GM21515 (cell line): ENCODE measurements around the gene C17orf100.
"Not testable (repeated sequence)": the region's sequence is repeated elsewhere in the genome, so short reads cannot be mapped to it uniquely, and the experiment has no call there.

Experiments used
- ATAC-seq: cut with Tn5 transposase; IDR thresholded peaks from one replicate; pipeline ENCODE4 v1.9.1; 2021; ENCODE audit not compliant: unreplicated experiment

Gene C17orf100

DNA sequence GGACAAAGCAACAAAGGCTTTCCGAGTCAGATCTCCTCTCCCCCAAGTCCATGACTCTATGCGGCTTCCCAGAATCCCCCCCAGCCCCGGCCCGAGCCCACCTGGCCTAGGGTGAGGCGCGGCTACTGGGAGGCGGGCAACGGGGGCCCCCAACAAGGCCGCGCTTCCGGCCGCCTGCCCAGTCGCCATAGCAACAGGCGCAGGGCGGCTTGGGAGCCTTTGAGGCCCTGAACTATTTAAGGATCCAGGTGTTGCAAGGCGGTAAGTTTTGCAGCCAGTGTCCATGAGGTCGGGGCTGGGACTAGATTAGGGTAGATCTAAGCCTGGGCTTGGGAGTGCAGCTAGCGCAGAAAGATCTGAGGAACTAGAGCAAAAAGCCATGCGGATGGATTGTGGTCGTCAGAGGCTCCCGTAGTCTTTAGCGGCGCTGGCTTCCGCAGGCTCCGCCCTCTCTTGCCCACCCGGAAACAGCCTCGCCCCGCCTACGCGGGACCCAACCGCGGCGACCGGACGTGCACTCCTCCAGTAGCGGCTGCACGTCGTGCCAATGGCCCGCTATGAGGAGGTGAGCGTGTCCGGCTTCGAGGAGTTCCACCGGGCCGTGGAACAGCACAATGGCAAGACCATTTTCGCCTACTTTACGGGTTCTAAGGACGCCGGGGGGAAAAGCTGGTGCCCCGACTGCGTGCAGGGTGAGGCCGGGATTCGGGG is 10.9 kb upstream of the C17orf100 start, which contains the start of the genes KIAA0753 and TXNDC17:
Gene KIAA0753, minus strand, starts transcription at position 176 of the 711 bp plus-strand sequence. CDS start 5,608 bp downstream, outside the sequence.
Gene TXNDC17, plus strand, starts transcription at position 525 of the 711 bp plus-strand sequence. Its CDS starts 23 bp downstream, at position 548.
- peak; percentile 84 for ATAC-seq

- peak; percentile 1 for ATAC-seq
These were observed 10.2 kb upstream of the C17orf100 start for GRCh38 chr17:6641247-6641863.

DNA sequence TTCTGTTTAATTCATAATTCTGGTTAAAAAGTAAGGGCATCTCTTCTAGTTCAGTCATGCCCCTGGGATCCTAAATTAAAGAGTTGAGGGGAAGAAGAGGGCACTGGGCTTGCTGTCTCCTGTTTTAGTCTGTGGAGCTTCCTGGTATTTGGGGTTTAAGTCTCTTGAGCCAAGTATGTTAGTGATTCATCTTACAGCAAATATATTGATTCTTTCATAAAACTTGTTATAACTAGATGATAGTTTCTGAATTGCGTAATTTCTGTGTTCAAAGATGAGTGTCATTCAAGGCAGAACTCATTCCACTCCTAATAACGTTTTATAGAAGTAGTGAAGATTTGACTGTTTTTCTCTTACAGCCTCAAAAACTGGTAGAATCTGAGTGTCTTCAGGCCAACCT is 9.0 kb upstream of the C17orf100 start:
- ATAC-seq: no peak

DNA sequence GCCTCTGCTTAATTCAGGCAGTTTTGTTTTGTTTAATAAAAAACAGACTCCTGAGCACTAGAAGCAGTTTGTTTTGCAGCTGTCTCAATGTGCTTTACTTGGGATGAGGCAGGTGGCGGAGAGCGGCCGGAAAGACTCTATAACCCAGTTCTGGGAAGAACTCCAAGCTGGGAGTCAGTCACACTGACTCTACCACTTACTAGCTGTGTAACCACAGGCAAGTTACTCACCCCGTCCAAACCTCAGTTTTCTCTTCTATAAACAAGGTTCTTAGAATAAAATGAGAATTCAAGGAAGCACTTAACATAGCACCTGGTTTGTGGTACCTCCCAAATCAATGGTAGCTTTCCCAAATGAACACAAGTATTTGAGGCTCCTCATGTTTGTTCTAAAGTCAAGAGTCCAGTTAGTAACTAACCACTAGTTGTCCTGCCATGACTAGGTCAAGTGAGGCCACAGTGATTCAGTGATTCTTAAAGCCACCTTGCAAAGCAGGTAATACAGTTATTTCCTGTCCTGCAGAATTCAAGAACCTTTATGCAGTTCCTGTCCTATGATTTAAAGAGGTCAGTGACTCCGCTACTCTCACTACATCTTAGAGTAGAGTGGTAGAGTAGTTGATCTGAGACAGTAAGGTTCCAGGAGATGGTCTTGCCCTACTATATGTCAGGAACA is 8.0 kb upstream of the C17orf100 start:
- ATAC-seq: no peak

DNA sequence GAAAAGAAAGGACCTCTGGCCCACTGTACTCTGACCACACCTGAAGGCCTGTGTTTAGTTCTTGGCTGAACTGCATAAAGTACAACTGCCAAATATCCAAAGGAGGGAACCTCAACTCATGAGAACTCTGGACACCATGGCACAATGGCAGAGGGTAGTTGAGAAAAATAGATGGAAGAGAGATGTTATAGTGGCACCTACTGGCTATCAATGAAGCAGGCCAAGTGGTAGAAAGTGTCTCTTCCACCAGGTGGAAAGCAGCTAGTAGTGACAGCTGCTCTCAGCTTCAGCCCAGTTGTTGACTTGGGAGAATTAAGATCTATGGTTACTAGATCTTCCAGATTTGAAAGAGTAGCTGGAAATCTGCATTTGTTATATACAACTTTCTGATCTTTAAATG is 3.4 kb upstream of the C17orf100 start:
- no peak for ATAC-seq

GRCh38 chr17:6651919-6652452 is 424 bp downstream of the C17orf100 start:
- ATAC-seq: peak; percentile 1

DNA sequence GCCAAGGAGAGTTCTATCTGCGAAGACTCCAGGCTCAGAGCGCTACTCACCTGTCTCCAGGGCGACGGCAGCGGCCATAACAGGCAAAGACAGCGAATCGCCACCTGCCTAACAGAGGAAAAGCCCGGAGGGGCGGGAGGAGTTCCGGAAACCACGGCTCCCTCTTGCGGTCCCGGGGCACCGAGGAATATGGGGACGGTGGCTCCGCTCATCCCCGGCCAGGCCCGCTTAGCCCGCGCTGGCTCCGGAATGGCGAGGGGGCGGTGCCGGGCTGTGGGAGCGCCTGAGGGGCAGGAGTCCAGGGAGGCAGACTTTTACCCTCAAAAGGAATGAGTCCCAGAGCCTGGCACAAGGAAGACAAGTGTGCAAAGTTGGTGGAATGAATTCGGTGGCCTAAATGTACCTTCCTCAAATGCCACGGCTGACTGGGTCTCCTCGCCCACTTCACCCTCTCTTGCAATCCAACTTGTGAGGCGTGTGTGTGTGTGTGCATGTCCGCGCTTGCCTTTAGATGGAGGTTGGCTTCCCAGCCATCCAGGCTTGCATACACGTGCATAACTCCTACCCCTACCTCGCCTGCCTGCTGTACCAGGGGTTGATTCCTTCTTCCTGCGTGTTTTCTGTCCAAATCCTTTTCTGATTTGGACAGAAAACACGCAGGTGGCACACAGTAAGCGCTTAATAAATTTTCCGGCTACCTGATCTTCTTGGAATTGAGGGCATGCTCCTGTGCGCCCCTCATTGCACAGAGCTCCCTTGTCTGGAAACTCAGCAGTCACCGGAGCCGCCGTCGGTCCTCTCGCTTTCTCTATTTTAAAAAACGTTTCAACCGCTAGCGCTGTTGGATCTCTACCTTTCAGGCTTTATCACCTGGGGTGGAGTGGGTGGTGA is 3.5 kb downstream of the C17orf100 start:
- ATAC-seq: no peak

GRCh38 chr17:6655732-6656361 is 4.3 kb downstream of the C17orf100 start:
- not testable (repeated sequence) for ATAC-seq

GRCh38 chr17:6656797-6657632 is 5.5 kb downstream of the C17orf100 start:
- not testable (repeated sequence) for ATAC-seq

DNA sequence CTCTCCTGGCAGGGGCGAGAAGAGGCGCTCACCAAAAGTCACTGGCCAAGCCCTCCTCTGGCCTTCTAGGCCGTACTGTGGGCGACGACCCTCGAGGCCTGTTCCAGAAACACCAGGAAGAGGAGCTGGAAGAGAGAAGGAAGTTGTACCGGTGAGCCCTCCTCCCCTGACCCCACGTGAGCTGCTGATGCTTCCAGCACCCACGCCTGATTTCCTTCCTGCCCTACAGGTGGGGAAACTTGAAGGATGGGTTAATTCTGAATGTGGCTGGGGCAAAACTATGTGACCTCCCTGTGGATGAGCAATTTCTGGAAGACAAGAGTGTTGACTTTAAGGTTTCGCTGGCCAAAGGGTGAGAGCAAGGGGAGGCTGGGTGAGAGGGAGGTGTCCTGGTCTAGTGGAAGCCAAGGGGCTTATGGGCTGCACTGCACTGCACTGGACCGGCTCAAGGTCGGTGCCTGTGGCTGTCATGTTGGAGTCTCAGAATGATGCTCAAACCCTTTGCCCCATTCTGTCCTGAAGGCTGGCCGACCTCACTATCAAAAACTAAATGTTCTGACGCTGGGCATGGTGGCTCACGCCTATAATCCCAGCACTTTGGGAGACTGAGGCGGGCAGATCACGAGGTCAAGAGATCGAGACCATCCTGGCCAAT is 6.2 kb downstream of the C17orf100 start:
- no peak for ATAC-seq

GRCh38 chr17:6658411-6658810 is 6.8 kb downstream of the C17orf100 start:
- ATAC-seq: not testable (repeated sequence)

- ATAC-seq: no peak
These were observed 8.5 kb downstream of the C17orf100 start for GRCh38 chr17:6660101-6660500.

GRCh38 chr17:6660805-6661463 is 9.4 kb downstream of the C17orf100 start:
- peak; percentile 73 for ATAC-seq

DNA sequence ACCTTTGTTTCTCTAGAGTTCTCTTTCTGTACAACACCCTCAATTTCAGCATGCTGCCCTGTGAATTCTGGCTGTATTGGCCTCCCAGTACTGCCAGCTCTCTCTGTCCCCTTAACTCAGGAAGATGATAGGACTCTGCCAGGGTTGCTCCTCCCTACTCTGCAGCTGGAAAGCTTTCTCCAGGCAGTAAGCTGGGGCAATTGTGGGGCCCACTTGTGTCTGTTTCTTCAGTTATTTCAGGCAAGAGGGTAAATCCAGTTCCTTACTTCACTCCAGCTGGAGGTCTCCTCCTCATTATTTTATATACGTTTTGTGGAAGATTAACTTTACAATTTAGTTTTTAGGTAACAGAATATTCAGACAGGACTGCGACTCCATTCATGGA is 9.9 kb downstream of the C17orf100 start:
- ATAC-seq: no peak

GRCh38 chr17:6663200-6663599 is 11.6 kb downstream of the C17orf100 start:
- ATAC-seq: not testable (repeated sequence)

GRCh38 chr17:6666077-6666521 is 14.5 kb downstream of the C17orf100 start:
- no peak for ATAC-seq

- ATAC-seq: no peak
These were observed 15.0 kb downstream of the C17orf100 start for GRCh38 chr17:6666557-6666956.

DNA sequence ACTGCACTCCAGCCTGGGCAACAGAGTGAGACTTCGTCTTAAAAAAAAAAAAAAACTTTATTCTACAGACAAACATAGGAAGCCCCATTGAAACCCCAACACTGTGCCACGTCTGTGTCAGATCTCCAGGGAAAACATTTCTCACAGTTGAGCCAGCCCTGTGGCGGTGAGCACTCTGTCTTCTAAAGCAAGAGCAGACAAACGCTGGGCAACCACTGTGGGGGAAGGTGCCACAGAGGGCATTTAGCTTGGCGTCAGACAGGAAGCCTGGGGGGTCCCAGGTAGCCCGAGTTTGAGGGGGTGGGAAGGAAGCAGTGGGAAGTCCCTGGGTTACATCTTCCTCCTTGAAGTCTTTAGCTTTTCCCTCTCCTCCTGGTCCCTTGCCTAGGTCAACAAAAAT is 16.0 kb downstream of the C17orf100 start:
- no peak for ATAC-seq
